HepG2 (cell line): Measurements from ENCODE around the gene USP35. TPM values are rescaled to one million over a fixed set of nuclear protein-coding genes. Genes with fewer than 3 reads are reported as not detected.
A peak's percentile ranks its signal among the peaks of the same experiment; 100 is the strongest.

Experiments
- CC2D1A ChIP-seq: sonication (generic); formaldehyde crosslinking; IDR thresholded peaks from 2 replicates; pipeline ENCODE4 v1.8.1; 2023; ENCODE audit warnings: mild to moderate bottlenecking, missing genetic modification reagents
- DMAP1 ChIP-seq: IDR thresholded peaks from 2 replicates; pipeline ENCODE4 v1.6.1; 2016
- DNMT3B ChIP-seq: conservative IDR thresholded peaks from 2 replicates; pipeline ENCODE4 v1.6.1; 2016; ENCODE audit warnings: missing biosample characterization, control low read depth
- FOXK1 ChIP-seq: sonication (generic); formaldehyde crosslinking; IDR thresholded peaks from 2 replicates; pipeline ENCODE4 v1.4.0; 2020; ENCODE audit warnings: low read depth, missing genetic modification reagents, borderline replicate concordance
- GLI4 ChIP-seq: sonication (generic); formaldehyde crosslinking; IDR thresholded peaks from 2 replicates; pipeline ENCODE4 v1.5.1; 2020; ENCODE audit warnings: missing genetic modification reagents, mild to moderate bottlenecking, moderate library complexity, borderline replicate concordance
- JARID2 ChIP-seq: sonication (generic); formaldehyde crosslinking; IDR thresholded peaks from 2 replicates; pipeline ENCODE4 v1.8.1; 2023; ENCODE audit warnings: missing genetic modification reagents, inconsistent platforms; ENCODE audit not compliant: insufficient replicate concordance
- KLF15 ChIP-seq: sonication (generic); formaldehyde crosslinking; IDR thresholded peaks from 2 replicates; pipeline ENCODE4 v1.8.1; 2023; ENCODE audit warnings: borderline replicate concordance, mild to moderate bottlenecking, inconsistent platforms, missing genetic modification reagents, mixed read lengths
- KLF16 ChIP-seq, 2 experiments: sonication (generic) in 1 of 2; formaldehyde crosslinking in 1 of 2; IDR thresholded peaks; 2 replicates each; pipeline versions ENCODE4 v1.6.1 to v1.8.0; 2016 to 2023; ENCODE audit warnings: missing genetic modification reagents in 2 of 2, missing compliant biosample characterization in 1 of 2
- MEF2D ChIP-seq: sonication (generic); formaldehyde crosslinking; IDR thresholded peaks from 2 replicates; pipeline ENCODE4 v1.5.1; 2020; ENCODE audit warnings: mild to moderate bottlenecking, missing genetic modification reagents
- POLR2AphosphoS5 ChIP-seq: IDR thresholded peaks from 2 replicates; pipeline ENCODE4 v1.6.1; 2012; ENCODE audit warnings: low read depth, low read length
- RFXAP ChIP-seq: sonication (generic); formaldehyde crosslinking; IDR thresholded peaks from 2 replicates; pipeline ENCODE4 v1.4.0; 2020; ENCODE audit warnings: missing genetic modification reagents, borderline replicate concordance
- RXRB ChIP-seq: IDR thresholded peaks from 2 replicates; pipeline ENCODE4 v1.6.1; 2016; ENCODE audit warnings: borderline replicate concordance, missing genetic modification reagents, missing compliant biosample characterization
- YEATS4 ChIP-seq: sonication (generic); formaldehyde crosslinking; IDR thresholded peaks from 2 replicates; pipeline ENCODE4 v1.4.0; 2020; ENCODE audit warnings: missing genetic modification reagents, borderline replicate concordance
- ZFP36 ChIP-seq: fragments of 150-350 bp; IDR thresholded peaks from 2 replicates; pipeline ENCODE4 v1.6.1; 2018; ENCODE audit warnings: borderline replicate concordance, low read length, low read depth; ENCODE audit not compliant: partially characterized antibody
- ZFP36L1 ChIP-seq: sonication (generic); formaldehyde crosslinking; IDR thresholded peaks from 2 replicates; pipeline ENCODE4 v1.8.0; 2022; ENCODE audit warnings: mild to moderate bottlenecking, missing genetic modification reagents, moderate library complexity
- ZKSCAN1 ChIP-seq: fragments of 150-350 bp; IDR thresholded peaks from 2 replicates; pipeline ENCODE4 v1.6.1; 2014; ENCODE audit warnings: low read length
- ZNF629 ChIP-seq: sonication (generic); formaldehyde crosslinking; conservative IDR thresholded peaks from 2 replicates; pipeline ENCODE4 v1.5.0; 2020; ENCODE audit warnings: missing genetic modification reagents
- polyA plus RNA-seq, 8 experiments: library from polyadenylated mRNA; depleted of rRNA in 3 of 8; stranded (reverse) in 7 of 8; unstranded in 1 of 8; fragments of >200 nt; fragmentation: Illumina TruSeq in 4 of 8; extraction: Trizol in 4 of 8; gene quantifications; 2 replicates each; pipeline versions ENCODE4 v1.2.1 to v1.2.3, GENCODE V29; 2011 to 2016; ENCODE audit warnings: low read depth in 4 of 8, missing spikeins in 1 of 8, mixed read lengths in 1 of 8; ENCODE audit not compliant: insufficient read depth in 1 of 8
- total RNA-seq, 5 experiments: library from RNA; depleted of rRNA; stranded (reverse); fragments of >200 nt; fragmentation: Illumina TruSeq; extraction: Trizol; gene quantifications; 2 replicates each; pipeline ENCODE4 v1.2.3, GENCODE V29; 2016; ENCODE audit warnings: low read depth in 1 of 5
- TF ChIP-seq, protein P1 (sequence below): sonication (generic); formaldehyde crosslinking; IDR thresholded peaks from 2 replicates; pipeline ENCODE4 v1.8.0; 2022; ENCODE audit warnings: mild to moderate bottlenecking, missing genetic modification reagents, borderline replicate concordance
- TF ChIP-seq, protein P2 (sequence below): sonication (generic); formaldehyde crosslinking; IDR thresholded peaks from 2 replicates; pipeline ENCODE4 v1.5.0; 2020; ENCODE audit warnings: missing genetic modification reagents, mild to moderate bottlenecking, borderline replicate concordance
- TF ChIP-seq, protein P3 (sequence below): sonication (generic); formaldehyde crosslinking; IDR thresholded peaks from 2 replicates; pipeline ENCODE4 v1.4.0; 2020; ENCODE audit warnings: low read depth, missing genetic modification reagents
- TF ChIP-seq, protein P4 (sequence below): sonication (generic); formaldehyde crosslinking; IDR thresholded peaks from 2 replicates; pipeline ENCODE4 v1.9.0; 2022; ENCODE audit warnings: low read depth, missing genetic modification reagents

USP35 gene
- total and polyA plus RNA-seq, 2 of the 13 experiments (the other 11 are each of a cell fraction or from before 2014, with no cell fraction given), result 4.6 to 7.7 TPM

DNA sequence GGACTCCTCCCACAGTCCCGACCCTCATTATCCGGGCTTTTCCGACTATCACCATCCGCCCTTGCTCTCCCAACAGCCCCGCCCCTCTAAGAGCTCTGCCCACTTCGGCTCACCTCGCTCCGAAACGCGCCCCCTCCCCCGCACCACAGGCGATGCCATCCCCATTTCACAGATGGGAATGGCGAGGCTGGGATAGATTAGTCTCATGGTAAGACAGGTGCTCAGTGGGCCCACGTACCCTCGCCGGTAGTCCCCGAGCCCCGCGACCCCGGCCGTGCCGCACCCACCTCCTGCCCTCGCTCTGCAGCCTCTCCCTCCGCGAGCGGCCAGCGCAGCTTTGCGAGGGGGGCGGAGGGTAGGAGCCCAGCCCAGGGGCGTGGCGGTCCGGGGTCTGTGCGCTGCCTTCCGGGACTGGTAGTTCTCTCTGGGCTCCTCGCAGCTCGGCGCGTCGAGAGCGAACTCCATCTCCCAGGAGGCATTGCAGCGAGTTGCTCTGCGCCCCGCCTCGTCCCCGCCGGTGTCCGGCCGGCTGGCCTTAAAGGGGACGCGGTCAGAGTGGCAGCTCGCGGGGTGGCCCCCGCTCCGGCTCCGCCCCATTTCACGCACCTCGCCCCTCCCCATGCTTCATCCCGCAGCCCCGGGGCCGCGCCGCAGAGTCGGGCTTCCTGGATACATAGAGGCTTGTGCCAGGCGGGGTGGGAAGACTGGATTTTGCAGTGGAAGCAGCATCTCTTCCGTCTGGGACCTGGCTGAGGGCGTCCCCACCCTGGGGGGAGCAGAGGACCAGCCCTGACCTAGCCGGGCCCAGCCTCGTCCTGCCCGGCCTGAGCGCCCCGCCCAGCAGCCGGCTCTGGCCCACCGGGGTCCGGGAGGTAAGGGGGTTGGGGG is at the start of gene USP35, which contains the start of gene KCTD21 (continued):
- TF ChIP-seq, protein P1, sequence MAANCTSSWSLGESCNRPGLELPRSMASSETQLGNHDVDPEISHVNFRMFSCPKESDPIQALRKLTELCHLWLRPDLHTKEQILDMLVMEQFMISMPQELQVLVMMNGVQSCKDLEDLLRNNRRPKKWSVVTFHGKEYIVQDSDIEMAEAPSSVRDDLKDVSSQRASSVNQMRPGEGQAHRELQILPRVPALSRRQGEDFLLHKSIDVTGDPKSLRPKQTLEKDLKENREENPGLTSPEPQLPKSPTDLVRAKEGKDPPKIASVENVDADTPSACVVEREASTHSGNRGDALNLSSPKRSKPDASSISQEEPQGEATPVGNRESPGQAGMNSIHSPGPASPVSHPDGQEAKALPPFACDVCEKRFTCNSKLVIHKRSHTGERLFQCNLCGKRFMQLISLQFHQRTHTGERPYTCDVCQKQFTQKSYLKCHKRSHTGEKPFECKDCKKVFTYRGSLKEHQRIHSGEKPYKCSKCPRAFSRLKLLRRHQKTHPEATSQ (CRISPR knock-in tag), result no peak
- TF ChIP-seq ZFP36 (no peak), RXRB (CRISPR knock-in tag) (peak; percentile 54), FOXK1 (CRISPR knock-in tag) (peak; percentile 61), GLI4 (CRISPR knock-in tag) (0 out of 2 replicates have a peak, but pooled peaks have one; percentile 19), RFXAP (no peak; the same call in 1 of the 2 replicates), KLF16 (CRISPR knock-in tag; IDR thresholded peaks at IDR 0.05) (peak in 1 of 2 experiments; percentile 88; a peak in 2 of 4 replicates), CC2D1A (CRISPR knock-in tag) (0 out of 2 replicates have a peak, but pooled peaks have one; percentile 33), DMAP1 (peak; percentile 79; the same call in 1 of the 2 replicates), KLF15 (peak; percentile 75; the same call in 1 of the 2 replicates), MEF2D (peak; percentile 44; the same call in 1 of the 2 replicates), ZKSCAN1 (no peak), YEATS4 (CRISPR knock-in tag) (peak; percentile 15; the same call in 1 of the 2 replicates), ZFP36L1 (CRISPR knock-in tag) (no peak), POLR2AphosphoS5 (peak; percentile 67), ZNF629 (CRISPR knock-in tag) (peak; percentile 100), JARID2 (no peak), DNMT3B (CRISPR knock-in tag) (peak; percentile 9; the same call in 1 of the 2 replicates)
- TF ChIP-seq, protein P2, sequence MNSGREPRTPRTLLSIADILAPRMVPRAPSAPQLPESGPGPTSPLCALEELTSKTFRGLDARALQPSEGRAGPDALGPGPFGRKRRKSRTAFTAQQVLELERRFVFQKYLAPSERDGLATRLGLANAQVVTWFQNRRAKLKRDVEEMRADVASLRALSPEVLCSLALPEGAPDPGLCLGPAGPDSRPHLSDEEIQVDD (CRISPR knock-in tag), result 0 out of 2 replicates have a peak, but pooled peaks have one; percentile 19
- TF ChIP-seq, protein P3, sequence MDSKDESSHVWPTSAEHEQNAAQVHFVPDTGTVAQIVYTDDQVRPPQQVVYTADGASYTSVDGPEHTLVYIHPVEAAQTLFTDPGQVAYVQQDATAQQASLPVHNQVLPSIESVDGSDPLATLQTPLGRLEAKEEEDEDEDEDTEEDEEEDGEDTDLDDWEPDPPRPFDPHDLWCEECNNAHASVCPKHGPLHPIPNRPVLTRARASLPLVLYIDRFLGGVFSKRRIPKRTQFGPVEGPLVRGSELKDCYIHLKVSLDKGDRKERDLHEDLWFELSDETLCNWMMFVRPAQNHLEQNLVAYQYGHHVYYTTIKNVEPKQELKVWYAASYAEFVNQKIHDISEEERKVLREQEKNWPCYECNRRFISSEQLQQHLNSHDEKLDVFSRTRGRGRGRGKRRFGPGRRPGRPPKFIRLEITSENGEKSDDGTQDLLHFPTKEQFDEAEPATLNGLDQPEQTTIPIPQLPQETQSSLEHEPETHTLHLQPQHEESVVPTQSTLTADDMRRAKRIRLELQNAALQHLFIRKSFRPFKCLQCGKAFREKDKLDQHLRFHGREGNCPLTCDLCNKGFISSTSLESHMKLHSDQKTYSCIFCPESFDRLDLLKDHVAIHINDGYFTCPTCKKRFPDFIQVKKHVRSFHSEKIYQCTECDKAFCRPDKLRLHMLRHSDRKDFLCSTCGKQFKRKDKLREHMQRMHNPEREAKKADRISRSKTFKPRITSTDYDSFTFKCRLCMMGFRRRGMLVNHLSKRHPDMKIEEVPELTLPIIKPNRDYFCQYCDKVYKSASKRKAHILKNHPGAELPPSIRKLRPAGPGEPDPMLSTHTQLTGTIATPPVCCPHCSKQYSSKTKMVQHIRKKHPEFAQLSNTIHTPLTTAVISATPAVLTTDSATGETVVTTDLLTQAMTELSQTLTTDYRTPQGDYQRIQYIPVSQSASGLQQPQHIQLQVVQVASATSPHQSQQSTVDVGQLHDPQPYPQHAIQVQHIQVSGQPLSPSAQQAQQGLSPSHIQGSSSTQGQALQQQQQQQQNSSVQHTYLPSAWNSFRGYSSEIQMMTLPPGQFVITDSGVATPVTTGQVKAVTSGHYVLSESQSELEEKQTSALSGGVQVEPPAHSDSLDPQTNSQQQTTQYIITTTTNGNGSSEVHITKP, result peak; percentile 54; the same call in 1 of the 2 replicates
- TF ChIP-seq, protein P4, sequence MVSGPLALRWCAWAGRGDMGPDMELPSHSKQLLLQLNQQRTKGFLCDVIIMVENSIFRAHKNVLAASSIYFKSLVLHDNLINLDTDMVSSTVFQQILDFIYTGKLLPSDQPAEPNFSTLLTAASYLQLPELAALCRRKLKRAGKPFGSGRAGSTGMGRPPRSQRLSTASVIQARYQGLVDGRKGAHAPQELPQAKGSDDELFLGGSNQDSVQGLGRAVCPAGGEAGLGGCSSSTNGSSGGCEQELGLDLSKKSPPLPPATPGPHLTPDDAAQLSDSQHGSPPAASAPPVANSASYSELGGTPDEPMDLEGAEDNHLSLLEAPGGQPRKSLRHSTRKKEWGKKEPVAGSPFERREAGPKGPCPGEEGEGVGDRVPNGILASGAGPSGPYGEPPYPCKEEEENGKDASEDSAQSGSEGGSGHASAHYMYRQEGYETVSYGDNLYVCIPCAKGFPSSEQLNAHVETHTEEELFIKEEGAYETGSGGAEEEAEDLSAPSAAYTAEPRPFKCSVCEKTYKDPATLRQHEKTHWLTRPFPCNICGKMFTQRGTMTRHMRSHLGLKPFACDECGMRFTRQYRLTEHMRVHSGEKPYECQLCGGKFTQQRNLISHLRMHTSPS (CRISPR knock-in tag), result no peak; the same call in 1 of the 2 replicates
